Transverse colon (tissue), 4 donors: ENCODE results near the gene PML. TPM values are rescaled to one million over a fixed set of nuclear protein-coding genes. Genes with fewer than 3 reads are reported as not detected.

ENCODE experiments used
- DNase-seq: peaks from one replicate; pipeline ENCODE4 v3.0.0-alpha.2; 2019
- H3K27ac ChIP-seq, 4 donors: fragments of 200-600 bp; sonication (generic); 2 replicates each; pipeline ENCODE4 v1.5.1; 2016 to 2018; ENCODE audit warnings: inconsistent platforms in 4 of 4
- H3K27me3 ChIP-seq: fragments of 200-600 bp; sonication (generic); 2 replicates; pipeline ENCODE4 v1.5.1; 2017; ENCODE audit warnings: inconsistent platforms
- H3K36me3 ChIP-seq, 4 donors: fragments of 200-600 bp; sonication (generic); 2 replicates each; pipeline ENCODE4 v1.5.1; 2017 to 2019; ENCODE audit warnings: inconsistent platforms in 4 of 4
- H3K4me1 ChIP-seq, 4 donors: fragments of 200-600 bp; sonication (generic); 2 replicates each; pipeline ENCODE4 v1.5.1; 2017 to 2020; ENCODE audit warnings: inconsistent platforms in 4 of 4
- H3K4me3 ChIP-seq, 4 donors: fragments of 200-600 bp; sonication (generic); 1 replicate in 1 of 4; 2 replicates in 3 of 4; pipeline versions ENCODE4 v1.5.1 to v1.6.1; 2017 to 2019; ENCODE audit warnings: inconsistent platforms in 4 of 4
- H3K9me3 ChIP-seq, 2 donors: fragments of 200-600 bp; sonication (generic); 2 replicates each; pipeline ENCODE4 v1.5.1; 2017 to 2019; ENCODE audit warnings: inconsistent platforms in 2 of 2
- CTCF ChIP-seq, 5 experiments: fragments of 200-600 bp in 3 of 5; fragments of 450-650 bp in 2 of 5; sonication (generic) in 3 of 5; IDR thresholded peaks; 1 replicate in 2 of 5; 2 replicates in 3 of 5; pipeline ENCODE4 v1.5.1; 2016 to 2017; ENCODE audit warnings: antibody characterized with exemption in 5 of 5, inconsistent platforms in 3 of 5, mild to moderate bottlenecking in 2 of 5, moderate library complexity in 1 of 5
- EP300 ChIP-seq: sonication (generic); formaldehyde crosslinking; IDR thresholded peaks from one replicate; pipeline ENCODE4 v1.6.1; 2017; ENCODE audit warnings: antibody characterized with exemption, low read depth
- POLR2A ChIP-seq: fragments of 450-650 bp; IDR thresholded peaks from one replicate; pipeline ENCODE4 v1.6.1; 2016; ENCODE audit warnings: antibody characterized with exemption, mild to moderate bottlenecking, moderate library complexity
- POLR2AphosphoS5 ChIP-seq, 3 donors: sonication (generic); formaldehyde crosslinking; IDR thresholded peaks; one replicate each; pipeline ENCODE4 v1.6.1; 2016; ENCODE audit warnings: antibody characterized with exemption in 3 of 3
- WGBS, 2 donors: methylation state at CpG; one replicate each; pipeline ENCODE4 v1.1.5; 2018; ENCODE audit warnings: low coverage in 1 of 2; 5-methylcytosine and 5-hydroxymethylcytosine counted together
- in situ Hi-C, 4 donors: fragments of 200-750 bp; cut with MboI; loops; one replicate each; pipeline versions ENCODE4 v1.15.0 to v1.15.1; 2017; ENCODE audit warnings: low sequenced_read_pairs in 3 of 4, low pct_ligation_motif_present in 1 of 4, low pct_unique_long_range_greater_than_20kb in 1 of 4
- intact Hi-C: fragments of 100-400 bp; cut with DNase I; formaldehyde crosslinking; loops from one replicate; pipeline ENCODE4 v1.15.1; 2023; ENCODE audit warnings: low total_unique reads
- total RNA-seq, 4 donors: library from RNA; depleted of rRNA; stranded (reverse); fragments of >200 nt; gene quantifications; one replicate each; pipeline ENCODE4 v1.1.0, GENCODE V29; 2016

The PML gene
- total RNA-seq, 4 donors from 2014 or later: 35.1 to 128 (median 70.0) TPM

GRCh38 chr15:73986055-73986775, 8.3 kb upstream of the PML start:
- in situ Hi-C loops: loop anchor here in 1 of 4 donors (10.0 kb wide), 1 partner anchor 49 kb away; no protein-coding TSS in a partner anchor
- 59 to 79% methylated on average over 2 to 7 of the region's 7 CpGs for WGBS, 2 donors
- intact Hi-C loops: no loop called here
- Histone ChIP-seq H3K27ac (peak overlapping the region in 1 of 4 donors; percentile 19), H3K27me3 (no peaks in the 10 kb centered on the region), H3K4me3 (no peak overlapping the region), H3K36me3 (no peaks in the 10 kb centered on the region), H3K9me3 (no peaks in the 10 kb centered on the region), H3K4me1 (peaks cover 37 to 77% (median 47%) of the 10 kb centered on the region in 4 donors)
- no peak for TF ChIP-seq POLR2AphosphoS5 (IDR thresholded peaks at IDR 0.05)
- TF ChIP-seq CTCF (IDR thresholded peaks at IDR 0.05): no peak
- TF ChIP-seq POLR2A: no peak
- TF ChIP-seq EP300: no peak
- DNase-seq: no peak

- Histone ChIP-seq H3K27ac (peak overlapping the region in 1 of 4 donors; percentile 19), H3K9me3 (no peaks in the 10 kb centered on the region), H3K27me3 (no peaks in the 10 kb centered on the region), H3K36me3 (no peaks in the 10 kb centered on the region), H3K4me1 (peaks cover 38 to 77% (median 48%) of the 10 kb centered on the region in 4 donors), H3K4me3 (no peak overlapping the region)
- no peak for DNase-seq
- intact Hi-C loops (no loop called here), in situ Hi-C loops (loop anchor here in 1 of 4 donors (10.0 kb wide), 1 partner anchor 48 kb away; no protein-coding TSS in a partner anchor)
- no peak for TF ChIP-seq POLR2AphosphoS5 (IDR thresholded peaks at IDR 0.05)
- no peak for TF ChIP-seq POLR2A
- no peak for TF ChIP-seq CTCF (IDR thresholded peaks at IDR 0.05)
- no peak for TF ChIP-seq EP300
- 88% methylated on average over 1 of the region's 1 CpG; no CpG with 5 or more reads in 1 of the 2 donors for WGBS, 2 donors
Measured at GRCh38 chr15:73986776-73987056, 7.8 kb upstream of the PML start.

GRCh38 chr15:73987250-73987649, 7.3 kb upstream of the PML start:
- Histone ChIP-seq H3K36me3 (no peaks in the 10 kb centered on the region), H3K4me3 (no peak overlapping the region), H3K27me3 (no peaks in the 10 kb centered on the region), H3K4me1 (peaks cover 33 to 74% (median 43%) of the 10 kb centered on the region in 4 donors), H3K9me3 (no peaks in the 10 kb centered on the region), H3K27ac (peak overlapping the region in 3 of 4 donors; percentile 19 to 95 (median 89))
- intact Hi-C loops (no loop called here), in situ Hi-C loops (loop anchor here in 1 of 4 donors (10.0 kb wide), 1 partner anchor 48 kb away; no protein-coding TSS in a partner anchor)
- no peak for DNase-seq
- 88 to 100% methylated on average over 1 to 4 of the region's 4 CpGs for WGBS, 2 donors
- TF ChIP-seq EP300: no peak

- peaks cover 27 to 73% (median 42%) of the 10 kb centered on the region in 4 donors for H3K4me1 ChIP-seq
- H3K4me3 ChIP-seq: no peak overlapping the region
- WGBS, 2 donors: 14 to 50% methylated on average over 4 to 9 of the region's 9 CpGs
- intact Hi-C loops: no loop called here
- H3K9me3 ChIP-seq: no peaks in the 10 kb centered on the region
- DNase-seq: no peak
- in situ Hi-C loops: loop anchor here in 1 of 4 donors (10.0 kb wide), 1 partner anchor 47 kb away; no protein-coding TSS in a partner anchor
- TF ChIP-seq POLR2A: no peak
- TF ChIP-seq POLR2AphosphoS5 (IDR thresholded peaks at IDR 0.05): no peak
- TF ChIP-seq EP300: no peak
- no peaks in the 10 kb centered on the region for H3K36me3 ChIP-seq
- peak overlapping the region; percentile 89 to 96 (median 93) for H3K27ac ChIP-seq
- H3K27me3 ChIP-seq: no peaks in the 10 kb centered on the region
Measured at GRCh38 chr15:73987681-73988444, 6.7 kb upstream of the PML start.

GRCh38 chr15:73988445-73988969, 6.0 kb upstream of the PML start:
- Histone ChIP-seq H3K4me1 (peaks cover 24 to 73% (median 38%) of the 10 kb centered on the region in 4 donors), H3K36me3 (no peaks in the 10 kb centered on the region), H3K27me3 (no peaks in the 10 kb centered on the region), H3K4me3 (no peak overlapping the region), H3K27ac (peak overlapping the region; percentile 89 to 96 (median 93)), H3K9me3 (no peaks in the 10 kb centered on the region)
- intact Hi-C loops: no loop called here
- in situ Hi-C loops: loop anchor here in 1 of 4 donors (10.0 kb wide), 1 partner anchor 46 kb away; no protein-coding TSS in a partner anchor
- 94% methylated on average over 13 of the region's 13 CpGs; no CpG with 5 or more reads in 1 of the 2 donors for whole genome bisulfite sequencing, 2 donors
- no peak for TF ChIP-seq CTCF (IDR thresholded peaks at IDR 0.05)
- TF ChIP-seq EP300: no peak
- TF ChIP-seq POLR2AphosphoS5 (IDR thresholded peaks at IDR 0.05): no peak
- TF ChIP-seq POLR2A: no peak
- no peak for DNase-seq
